Effector memory CD4-positive, alpha-beta T cell (primary cell): ENCODE results near the gene LRRC45.

Source experiments
- DNase-seq, 3 donors: peaks; one replicate each; pipeline ENCODE4 v3.0.0-alpha.2; 2020
- H3K27ac ChIP-seq: 2 replicates; pipeline ENCODE4 v1.7.0; 2013; ENCODE audit warnings: mild to moderate bottlenecking, low read length, moderate library complexity; ENCODE audit not compliant: insufficient read depth, poor library complexity, severe bottlenecking
- H3K27me3 ChIP-seq: replicated peaks from 2 replicates; pipeline ENCODE4 v1.7.0; 2013; ENCODE audit warnings: mild to moderate bottlenecking, low read length; ENCODE audit not compliant: insufficient read depth, control insufficient read depth, poor library complexity, severe bottlenecking
- H3K36me3 ChIP-seq: 2 replicates; pipeline ENCODE4 v1.7.0; 2013; ENCODE audit warnings: mild to moderate bottlenecking, low read length, moderate library complexity; ENCODE audit not compliant: control insufficient read depth, insufficient read depth
- H3K4me1 ChIP-seq: 2 replicates; pipeline ENCODE4 v1.7.0; 2013; ENCODE audit warnings: low read length, mild to moderate bottlenecking; ENCODE audit not compliant: control insufficient read depth, insufficient read depth, poor library complexity, severe bottlenecking
- H3K4me3 ChIP-seq: 2 replicates; pipeline ENCODE4 v1.7.0; 2013; ENCODE audit warnings: low read length, low read depth, mild to moderate bottlenecking; ENCODE audit not compliant: insufficient read depth, poor library complexity, severe bottlenecking
- H3K9me3 ChIP-seq: 2 replicates; pipeline ENCODE4 v1.7.0; 2013; ENCODE audit warnings: mild to moderate bottlenecking, low read length, moderate library complexity; ENCODE audit not compliant: control insufficient read depth

LRRC45 gene

GRCh38 chr17:82058230-82058854, 35.2 kb downstream of the LRRC45 start:
- Histone ChIP-seq H3K4me1 (peaks cover 4% of the 10 kb centered on the region), H3K27ac (no peak overlapping the region), H3K27me3 (no peaks in the 10 kb centered on the region), H3K9me3 (no peaks in the 10 kb centered on the region), H3K36me3 (peaks cover 89% of the 10 kb centered on the region), H3K4me3 (no peak overlapping the region)
- no peak for DNase-seq

- H3K9me3 ChIP-seq: no peaks in the 10 kb centered on the region
Measured at GRCh38 chr17:82058855-82059249, 35.7 kb downstream of the LRRC45 start.

GRCh38 chr17:82059272-82060000, 36.3 kb downstream of the LRRC45 start:
- DNase-seq: no peak
- Histone ChIP-seq H3K4me3 (no peak overlapping the region), H3K4me1 (peaks cover 4% of the 10 kb centered on the region), H3K36me3 (peaks cover 80% of the 10 kb centered on the region), H3K9me3 (no peaks in the 10 kb centered on the region), H3K27ac (no peak overlapping the region), H3K27me3 (no peaks in the 10 kb centered on the region)

More at GRCh38 chr17:82058855-82059249, 35.7 kb downstream of the LRRC45 start:
- Histone ChIP-seq H3K36me3 (peaks cover 86% of the 10 kb centered on the region), H3K27ac (no peak overlapping the region), H3K4me1 (no peaks in the 10 kb centered on the region), H3K4me3 (no peak overlapping the region), H3K27me3 (no peaks in the 10 kb centered on the region)
- no peak for DNase-seq

GRCh38 chr17:82060001-82060380, 36.9 kb downstream of the LRRC45 start:
- Histone ChIP-seq H3K27ac (no peak overlapping the region), H3K4me3 (no peak overlapping the region), H3K36me3 (peaks cover 75% of the 10 kb centered on the region), H3K9me3 (no peaks in the 10 kb centered on the region), H3K27me3 (no peaks in the 10 kb centered on the region), H3K4me1 (peaks cover 9% of the 10 kb centered on the region)
- DNase-seq: no peak

- no peak for DNase-seq
- H3K9me3 ChIP-seq: no peaks in the 10 kb centered on the region
- H3K4me1 ChIP-seq: peaks cover 12% of the 10 kb centered on the region
- no peak overlapping the region for H3K27ac ChIP-seq
- H3K4me3 ChIP-seq: no peak overlapping the region
- H3K27me3 ChIP-seq: no peaks in the 10 kb centered on the region
- H3K36me3 ChIP-seq: peaks cover 71% of the 10 kb centered on the region
Measured at GRCh38 chr17:82060614-82061013, 37.5 kb downstream of the LRRC45 start.

- DNase-seq: no peak
- Histone ChIP-seq H3K9me3 (no peaks in the 10 kb centered on the region), H3K4me1 (peaks cover 16% of the 10 kb centered on the region), H3K27me3 (no peaks in the 10 kb centered on the region), H3K27ac (no peak overlapping the region), H3K4me3 (no peak overlapping the region), H3K36me3 (peaks cover 66% of the 10 kb centered on the region)
Measured at GRCh38 chr17:82061047-82061925, 38.2 kb downstream of the LRRC45 start.

- H3K27me3 ChIP-seq: no peaks in the 10 kb centered on the region
- no peak overlapping the region for H3K27ac ChIP-seq
- no peak for DNase-seq
- H3K4me1 ChIP-seq: peaks cover 18% of the 10 kb centered on the region
- H3K36me3 ChIP-seq: peaks cover 56% of the 10 kb centered on the region
- H3K4me3 ChIP-seq: no peak overlapping the region
- H3K9me3 ChIP-seq: no peaks in the 10 kb centered on the region
Measured at GRCh38 chr17:82062076-82062983, 39.2 kb downstream of the LRRC45 start.

GRCh38 chr17:82062984-82063368, 39.9 kb downstream of the LRRC45 start:
- H3K4me1 ChIP-seq: peaks cover 18% of the 10 kb centered on the region

More at GRCh38 chr17:82062984-82063368, 39.9 kb downstream of the LRRC45 start:
- DNase-seq: no peak
- Histone ChIP-seq H3K27me3 (no peaks in the 10 kb centered on the region), H3K9me3 (no peaks in the 10 kb centered on the region), H3K27ac (no peak overlapping the region), H3K4me3 (no peak overlapping the region), H3K36me3 (peaks cover 50% of the 10 kb centered on the region)
